ENCODE results near the gene ENOX1.

DNA sequence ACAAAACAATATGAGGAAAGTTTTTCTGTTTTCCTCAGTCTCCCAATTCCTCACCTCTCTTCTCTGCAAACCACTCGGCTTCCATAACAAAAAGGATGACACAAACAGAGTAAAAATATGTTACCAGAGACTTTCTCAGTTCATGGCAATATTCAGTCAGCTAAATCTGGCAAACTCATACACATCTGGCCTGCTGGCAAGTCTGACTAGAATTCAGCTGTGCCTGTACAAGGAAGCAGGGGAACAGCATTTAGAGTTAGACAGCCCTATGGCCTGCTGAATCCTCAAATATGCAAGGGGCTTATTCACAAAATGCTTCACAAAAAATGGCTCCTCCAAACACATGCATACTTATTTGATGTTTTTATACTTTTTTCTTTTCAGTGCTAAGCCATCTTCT, 227.8 kb downstream of the ENOX1 start:
- TF ChIP-seq SMC3 (IDR thresholded peaks at IDR 0.05) (no peak), CEBPB (IDR thresholded peaks at IDR 0.05) (no peak), TFCP2L1 (CRISPR knock-in tag; IDR thresholded peaks at IDR 0.05) (no peak), CTCF (IDR thresholded peaks at IDR 0.05) (no peak), POLR2AphosphoS2 (conservative IDR thresholded peaks at IDR 0.05; ENCODE audit: low read length) (no peak), NR3C1 (IDR thresholded peaks at IDR 0.05) (no peak), HOXA7 (CRISPR knock-in tag; IDR thresholded peaks at IDR 0.05) (no peak), EP300 (IDR thresholded peaks at IDR 0.05) (no peak), MAZ (IDR thresholded peaks at IDR 0.05; ENCODE audit: borderline replicate concordance, low read depth, low read length) (no peak), CBX8 (IDR thresholded peaks at IDR 0.05) (no peak)
